Lung (tissue), 12 donors: Measurements from ENCODE around the gene FAM221B. TPM values are rescaled to one million over a fixed set of nuclear protein-coding genes. Genes with fewer than 3 reads are reported as not detected.

Source experiments
- ATAC-seq: fragments of 200-7000 bp; cut with Tn5 transposase; one replicate; pipeline ENCODE4 v1.9.1; 2020; ENCODE audit warnings: moderate number of reproducible peaks; ENCODE audit not compliant: insufficient read depth, low FRiP score
- DNase-seq, 3 donors: peaks; one replicate each; pipeline ENCODE4 v3.0.0-alpha.2; 2013 to 2017
- H3K27ac ChIP-seq, 2 donors: one replicate each; pipeline ENCODE4 v1.5.1; 2013; ENCODE audit warnings: mild to moderate bottlenecking in 2 of 2, moderate library complexity in 2 of 2, control low read depth in 1 of 2, inconsistent platforms in 1 of 2, low read depth in 1 of 2, low read length in 1 of 2
- H3K27me3 ChIP-seq, 3 donors: one replicate each; pipeline ENCODE4 v1.5.1; 2013; ENCODE audit warnings: low read length in 2 of 3; ENCODE audit not compliant: control insufficient read depth in 3 of 3, insufficient read depth in 3 of 3
- H3K36me3 ChIP-seq, 4 donors: one replicate each; pipeline ENCODE4 v1.5.1; 2013; ENCODE audit warnings: low read length in 4 of 4, mild to moderate bottlenecking in 1 of 4, moderate library complexity in 1 of 4; ENCODE audit not compliant: control insufficient read depth in 4 of 4, insufficient read depth in 4 of 4
- H3K4me1 ChIP-seq, 5 donors: one replicate each; pipeline ENCODE4 v1.5.1; 2013; ENCODE audit warnings: low read length in 5 of 5, mild to moderate bottlenecking in 2 of 5, moderate library complexity in 1 of 5; ENCODE audit not compliant: control insufficient read depth in 5 of 5, insufficient read depth in 5 of 5
- H3K4me3 ChIP-seq: one replicate; pipeline ENCODE4 v1.5.1; 2013; ENCODE audit warnings: mild to moderate bottlenecking, control low read depth, moderate library complexity
- H3K9ac ChIP-seq, 2 donors: one replicate each; pipeline ENCODE4 v1.5.1; 2013; ENCODE audit warnings: low read length in 2 of 2, control low read depth in 1 of 2; ENCODE audit not compliant: insufficient read depth in 1 of 2
- H3K9me3 ChIP-seq, 4 donors: one replicate each; pipeline ENCODE4 v1.5.1; 2013; ENCODE audit warnings: low read length in 3 of 4, mild to moderate bottlenecking in 1 of 4, moderate library complexity in 1 of 4; ENCODE audit not compliant: control insufficient read depth in 4 of 4, insufficient read depth in 3 of 4
- WGBS, 2 donors: extraction: QIAGEN DNeasy Blood & Tissue Kit; methylation state at CpG; one replicate each; pipeline ENCODE4 v1.1.7; 2013; 5-methylcytosine and 5-hydroxymethylcytosine counted together
- polyA plus RNA-seq, 2 donors: library from polyadenylated mRNA; stranded (reverse); fragments of 200-250 nt; gene quantifications; one replicate each; pipeline ENCODE4 v1.2.1, GENCODE V29; 2013
- total RNA-seq, 2 donors: library from RNA; depleted of rRNA in 1 of 2; stranded (reverse); fragments of >200 nt in 1 of 2; gene quantifications; one replicate each; pipeline ENCODE4 v1.2.1, GENCODE V29; 2014 to 2021
- TF ChIP-seq, protein P1 (sequence below): IDR thresholded peaks from 2 replicates; pipeline ENCODE4 v1.5.1; 2012; ENCODE audit warnings: mild to moderate bottlenecking; ENCODE audit errors: control extremely low read depth, extremely low read depth
- donor health status: control.
- donor health status: control.
- donor health status: Bipolar disorder and iron deficiency.
- donor health status: healthy.
- donor health status: DM: yes; HTN: yes; CAD: no.

Gene FAM221B
- total and polyA plus RNA-seq, 4 donors, result 0.10 to 0.25 (median 0.13) TPM

DNA sequence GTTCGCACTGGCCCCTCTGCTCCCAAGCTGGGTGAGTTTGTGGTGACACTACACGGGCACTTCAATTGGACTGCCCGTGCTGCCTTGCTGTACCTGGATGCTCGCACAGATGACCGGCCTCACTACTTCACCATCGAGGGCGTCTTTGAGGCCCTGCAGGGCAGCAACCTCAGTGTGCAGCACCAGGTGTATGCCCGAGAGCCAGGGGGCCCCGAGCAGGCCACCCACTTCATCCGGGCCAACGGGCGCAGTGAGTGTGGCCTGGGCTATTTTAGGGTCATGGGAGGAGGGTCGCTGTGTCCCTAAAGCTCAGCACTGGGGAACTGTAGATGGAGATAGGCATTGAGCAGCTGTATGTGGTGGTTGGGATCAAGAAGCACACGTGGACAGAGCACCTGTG lies 35.7 kb downstream of the FAM221B start:
- no peak for ATAC-seq
- H3K27ac ChIP-seq, result no peak overlapping the region
- H3K36me3 ChIP-seq, result no peaks in the 10 kb centered on the region

DNA sequence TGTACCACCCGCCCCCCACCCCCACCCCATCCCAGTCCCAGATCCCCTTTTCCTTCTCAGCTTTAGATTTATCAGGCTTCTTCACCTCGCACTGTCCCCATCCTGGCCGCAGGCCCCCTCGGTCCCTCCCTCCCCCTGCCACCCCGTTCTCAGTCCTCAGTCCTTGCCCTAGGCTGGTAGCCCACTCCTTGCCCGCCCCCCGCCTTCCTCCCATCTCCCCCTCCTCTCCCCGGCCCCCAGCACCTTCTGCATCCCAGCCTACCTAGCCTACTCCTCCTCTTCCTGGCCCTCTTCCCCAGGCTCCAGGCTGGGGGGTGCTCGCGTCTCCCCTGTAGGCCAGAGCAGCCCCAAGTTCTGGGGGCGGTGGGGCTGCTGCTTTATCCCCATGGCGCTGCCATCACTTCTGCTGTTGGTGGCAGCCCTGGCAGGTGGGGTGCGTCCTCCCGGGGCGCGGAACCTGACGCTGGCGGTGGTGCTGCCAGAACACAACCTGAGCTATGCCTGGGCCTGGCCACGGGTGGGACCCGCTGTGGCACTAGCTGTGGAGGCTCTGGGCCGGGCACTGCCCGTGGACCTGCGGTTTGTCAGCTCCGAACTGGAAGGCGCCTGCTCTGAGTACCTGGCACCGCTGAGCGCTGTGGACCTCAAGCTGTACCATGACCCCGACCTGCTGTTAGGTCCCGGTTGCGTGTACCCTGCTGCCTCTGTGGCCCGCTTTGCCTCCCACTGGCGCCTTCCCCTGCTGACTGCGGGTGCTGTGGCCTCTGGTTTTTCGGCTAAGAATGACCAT lies 36.3 kb downstream of the FAM221B start:
- Histone ChIP-seq H3K4me3 (no peak overlapping the region), H3K36me3 (no peaks in the 10 kb centered on the region), H3K9me3 (no peaks in the 10 kb centered on the region), H3K27ac (no peak overlapping the region), H3K9ac (no peak overlapping the region), H3K4me1 (peaks cover 0 to 34% (median 14%) of the 10 kb centered on the region in 5 donors), H3K27me3 (no peaks in the 10 kb centered on the region)
- ATAC-seq (no peak), DNase-seq (no peak)
- TF ChIP-seq, protein P1, sequence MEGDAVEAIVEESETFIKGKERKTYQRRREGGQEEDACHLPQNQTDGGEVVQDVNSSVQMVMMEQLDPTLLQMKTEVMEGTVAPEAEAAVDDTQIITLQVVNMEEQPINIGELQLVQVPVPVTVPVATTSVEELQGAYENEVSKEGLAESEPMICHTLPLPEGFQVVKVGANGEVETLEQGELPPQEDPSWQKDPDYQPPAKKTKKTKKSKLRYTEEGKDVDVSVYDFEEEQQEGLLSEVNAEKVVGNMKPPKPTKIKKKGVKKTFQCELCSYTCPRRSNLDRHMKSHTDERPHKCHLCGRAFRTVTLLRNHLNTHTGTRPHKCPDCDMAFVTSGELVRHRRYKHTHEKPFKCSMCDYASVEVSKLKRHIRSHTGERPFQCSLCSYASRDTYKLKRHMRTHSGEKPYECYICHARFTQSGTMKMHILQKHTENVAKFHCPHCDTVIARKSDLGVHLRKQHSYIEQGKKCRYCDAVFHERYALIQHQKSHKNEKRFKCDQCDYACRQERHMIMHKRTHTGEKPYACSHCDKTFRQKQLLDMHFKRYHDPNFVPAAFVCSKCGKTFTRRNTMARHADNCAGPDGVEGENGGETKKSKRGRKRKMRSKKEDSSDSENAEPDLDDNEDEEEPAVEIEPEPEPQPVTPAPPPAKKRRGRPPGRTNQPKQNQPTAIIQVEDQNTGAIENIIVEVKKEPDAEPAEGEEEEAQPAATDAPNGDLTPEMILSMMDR, result no peak
- 86 to 91% methylated on average over 30 to 34 of the region's 34 CpGs for WGBS, 2 donors

More for the DNA sequence above, 35.7 kb downstream of the FAM221B start:
- Histone ChIP-seq H3K9ac (peak overlapping the region in 1 of 2 donors; percentile 71), H3K4me3 (no peak overlapping the region), H3K27me3 (no peaks in the 10 kb centered on the region), H3K4me1 (peaks cover 0 to 34% (median 14%) of the 10 kb centered on the region in 5 donors), H3K9me3 (no peaks in the 10 kb centered on the region)
- DNase-seq, result no peak
- 93 to 96% methylated on average over 14 of the region's 14 CpGs for WGBS, 2 donors
- TF ChIP-seq, protein P1, result no peak

DNA sequence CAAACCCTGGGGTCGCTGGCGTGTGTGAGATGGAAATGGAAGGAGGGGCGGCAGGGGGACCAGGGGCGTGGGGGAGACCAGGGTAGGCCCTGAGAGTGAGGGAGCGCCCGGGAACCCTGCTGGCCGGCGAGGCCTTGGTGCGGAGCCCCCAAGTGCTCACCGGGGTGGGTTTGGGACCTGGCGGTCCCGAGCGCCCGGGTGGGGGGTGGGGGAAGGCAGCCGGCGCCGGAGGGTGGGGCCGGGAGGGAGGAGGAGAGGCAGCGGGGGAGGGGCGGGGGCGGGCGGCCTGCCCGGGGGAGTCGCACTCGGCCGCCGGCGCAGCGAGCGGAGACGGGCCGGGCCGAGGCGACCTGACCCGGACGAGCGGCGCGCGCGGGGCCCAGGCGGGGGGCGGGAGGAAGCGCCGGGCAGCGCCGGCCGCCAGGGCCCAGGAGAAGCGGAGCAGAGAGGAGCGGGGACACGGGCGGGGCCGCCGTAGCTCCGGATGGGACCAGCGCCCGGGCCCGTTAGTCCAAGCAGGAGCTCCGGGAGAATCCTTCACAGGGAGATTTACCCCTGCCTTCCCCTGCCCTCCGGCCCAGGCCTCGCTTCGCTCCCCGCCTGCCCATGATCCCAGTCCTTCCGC lies 37.1 kb downstream of the FAM221B start, which contains the start of gene NPR2:
Gene NPR2, plus strand, starts transcription at position 295 of the 625 bp plus-strand sequence. CDS start 818 bp downstream, outside the sequence.
- WGBS, 2 donors, result 17 to 25% methylated on average over 32 to 63 of the region's 64 CpGs
- Histone ChIP-seq H3K27me3 (no peaks in the 10 kb centered on the region), H3K4me3 (peak within 1 kb of the TSS; percentile 35), H3K27ac (peak within 1 kb of the TSS; percentile 67 to 78), H3K36me3 (no peaks in the 10 kb centered on the region), H3K9me3 (no peaks in the 10 kb centered on the region), H3K4me1 (peaks cover 0 to 34% (median 14%) of the 10 kb centered on the region in 5 donors), H3K9ac (peak within 1 kb of the TSS in 1 of 2 donors; percentile 42)
- DNase-seq, result peak; percentile 58 to 71 (median 61)
- peak; percentile 23 for ATAC-seq
- TF ChIP-seq, protein P1, result no peak
